H1 (cell line): ENCODE data around the gene MS4A7. TPM values are rescaled to one million over a fixed set of nuclear protein-coding genes. Genes with fewer than 3 reads are reported as not detected.

Experiments used
- HDAC2 ChIP-seq, 2 experiments: fragments of 300-600 bp in 1 of 2; sonication (generic) in 1 of 2; IDR thresholded peaks; 2 replicates each; pipeline ENCODE4 v1.6.1; 2011 to 2012; ENCODE audit warnings: low read depth in 2 of 2, low read length in 2 of 2, mild to moderate bottlenecking in 2 of 2, moderate library complexity in 2 of 2, borderline replicate concordance in 1 of 2, inconsistent platforms in 1 of 2
- JUND ChIP-seq: IDR thresholded peaks from 2 replicates; pipeline ENCODE4 v1.6.1; 2011; ENCODE audit warnings: mild to moderate bottlenecking, improper control_type of control experiment, low read length
- KDM5A ChIP-seq: fragments of 200-600 bp; IDR thresholded peaks from 2 replicates; pipeline ENCODE4 v1.7.1; 2012; ENCODE audit warnings: mild to moderate bottlenecking, low read length, inconsistent platforms, mixed read lengths
- NANOG ChIP-seq: IDR thresholded peaks from 2 replicates; pipeline ENCODE4 v1.6.1; 2011; ENCODE audit warnings: low read length, low read depth, mild to moderate bottlenecking, inconsistent platforms; ENCODE audit not compliant: insufficient read depth, poor library complexity, severe bottlenecking
- RXRA ChIP-seq: IDR thresholded peaks from 2 replicates; pipeline ENCODE4 v1.6.1; 2011; ENCODE audit warnings: low read depth, mild to moderate bottlenecking, low read length, moderate library complexity; ENCODE audit not compliant: insufficient read depth
- polyA plus RNA-seq, 7 experiments: library from polyadenylated mRNA; depleted of rRNA in 3 of 7; stranded (reverse) in 5 of 7; unstranded in 2 of 7; fragments of >200 nt in 5 of 7; fragments of 200-250 nt in 2 of 7; gene quantifications; 1 replicate in 5 of 7; 2 replicates in 1 of 7; 4 replicates in 1 of 7; pipeline versions ENCODE4 v1.2.1 to v1.2.3, GENCODE V29; 2011 to 2013; ENCODE audit warnings: missing spikeins in 2 of 7, mixed read lengths in 2 of 7
- total RNA-seq: library from RNA; stranded (reverse); fragmentation: NEBNext Ultra II Directional; extraction: Animal tissue kit (Norgen Biotek cat#: 25700); gene quantifications from 2 replicates; pipeline ENCODE4 v1.2.1, GENCODE V29; 2021
- TF ChIP-seq, protein P1 (sequence below): fragments of 300-600 bp; sonication (generic); IDR thresholded peaks from 2 replicates; pipeline ENCODE4 v1.7.1; 2012; ENCODE audit warnings: low read length, moderate library complexity, mild to moderate bottlenecking, inconsistent platforms; ENCODE audit not compliant: insufficient replicate concordance
- TF ChIP-seq, protein P2 (sequence below): IDR thresholded peaks from 2 replicates; pipeline ENCODE4 v1.6.1; 2011; ENCODE audit warnings: low read depth, mild to moderate bottlenecking, low read length; ENCODE audit not compliant: insufficient read depth
- TF ChIP-seq, protein P3 (sequence below), 3 experiments: IDR thresholded peaks; 1 replicate in 2 of 3; 2 replicates in 1 of 3; pipeline versions ENCODE4 v1.5.1 to v1.6.1; 2011; ENCODE audit warnings: low read length in 3 of 3, mild to moderate bottlenecking in 3 of 3, inconsistent platforms in 2 of 3, low read depth in 1 of 3, moderate library complexity in 1 of 3; ENCODE audit not compliant: insufficient read depth in 1 of 3; ENCODE audit errors: control extremely low read depth in 1 of 3

MS4A7 gene
- total and polyA plus RNA-seq, 2 of the 8 experiments (the other 6 are each of a cell fraction or from before 2014, with no cell fraction given): not detected

DNA sequence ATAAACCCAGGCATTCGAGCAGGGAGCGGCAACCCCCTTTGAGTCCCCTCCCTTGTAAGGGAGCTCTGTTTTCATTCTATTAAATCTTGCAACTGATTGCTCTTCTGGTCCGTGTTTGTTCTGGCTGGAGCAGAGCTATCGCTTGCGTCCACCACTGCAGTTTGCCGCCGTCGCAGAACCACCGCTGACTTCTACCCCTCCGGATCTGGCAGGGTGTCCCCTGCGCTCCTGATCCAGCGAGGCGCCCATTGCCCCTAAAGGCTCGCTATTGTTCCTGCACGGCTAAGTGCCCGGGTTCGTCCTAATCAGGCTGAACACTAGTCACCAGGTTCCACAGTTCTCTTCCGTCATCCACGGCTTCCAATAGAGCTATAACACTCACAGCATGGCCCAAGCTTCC is 10.4 kb upstream of the MS4A7 start (continued):
- TF ChIP-seq, protein P1, sequence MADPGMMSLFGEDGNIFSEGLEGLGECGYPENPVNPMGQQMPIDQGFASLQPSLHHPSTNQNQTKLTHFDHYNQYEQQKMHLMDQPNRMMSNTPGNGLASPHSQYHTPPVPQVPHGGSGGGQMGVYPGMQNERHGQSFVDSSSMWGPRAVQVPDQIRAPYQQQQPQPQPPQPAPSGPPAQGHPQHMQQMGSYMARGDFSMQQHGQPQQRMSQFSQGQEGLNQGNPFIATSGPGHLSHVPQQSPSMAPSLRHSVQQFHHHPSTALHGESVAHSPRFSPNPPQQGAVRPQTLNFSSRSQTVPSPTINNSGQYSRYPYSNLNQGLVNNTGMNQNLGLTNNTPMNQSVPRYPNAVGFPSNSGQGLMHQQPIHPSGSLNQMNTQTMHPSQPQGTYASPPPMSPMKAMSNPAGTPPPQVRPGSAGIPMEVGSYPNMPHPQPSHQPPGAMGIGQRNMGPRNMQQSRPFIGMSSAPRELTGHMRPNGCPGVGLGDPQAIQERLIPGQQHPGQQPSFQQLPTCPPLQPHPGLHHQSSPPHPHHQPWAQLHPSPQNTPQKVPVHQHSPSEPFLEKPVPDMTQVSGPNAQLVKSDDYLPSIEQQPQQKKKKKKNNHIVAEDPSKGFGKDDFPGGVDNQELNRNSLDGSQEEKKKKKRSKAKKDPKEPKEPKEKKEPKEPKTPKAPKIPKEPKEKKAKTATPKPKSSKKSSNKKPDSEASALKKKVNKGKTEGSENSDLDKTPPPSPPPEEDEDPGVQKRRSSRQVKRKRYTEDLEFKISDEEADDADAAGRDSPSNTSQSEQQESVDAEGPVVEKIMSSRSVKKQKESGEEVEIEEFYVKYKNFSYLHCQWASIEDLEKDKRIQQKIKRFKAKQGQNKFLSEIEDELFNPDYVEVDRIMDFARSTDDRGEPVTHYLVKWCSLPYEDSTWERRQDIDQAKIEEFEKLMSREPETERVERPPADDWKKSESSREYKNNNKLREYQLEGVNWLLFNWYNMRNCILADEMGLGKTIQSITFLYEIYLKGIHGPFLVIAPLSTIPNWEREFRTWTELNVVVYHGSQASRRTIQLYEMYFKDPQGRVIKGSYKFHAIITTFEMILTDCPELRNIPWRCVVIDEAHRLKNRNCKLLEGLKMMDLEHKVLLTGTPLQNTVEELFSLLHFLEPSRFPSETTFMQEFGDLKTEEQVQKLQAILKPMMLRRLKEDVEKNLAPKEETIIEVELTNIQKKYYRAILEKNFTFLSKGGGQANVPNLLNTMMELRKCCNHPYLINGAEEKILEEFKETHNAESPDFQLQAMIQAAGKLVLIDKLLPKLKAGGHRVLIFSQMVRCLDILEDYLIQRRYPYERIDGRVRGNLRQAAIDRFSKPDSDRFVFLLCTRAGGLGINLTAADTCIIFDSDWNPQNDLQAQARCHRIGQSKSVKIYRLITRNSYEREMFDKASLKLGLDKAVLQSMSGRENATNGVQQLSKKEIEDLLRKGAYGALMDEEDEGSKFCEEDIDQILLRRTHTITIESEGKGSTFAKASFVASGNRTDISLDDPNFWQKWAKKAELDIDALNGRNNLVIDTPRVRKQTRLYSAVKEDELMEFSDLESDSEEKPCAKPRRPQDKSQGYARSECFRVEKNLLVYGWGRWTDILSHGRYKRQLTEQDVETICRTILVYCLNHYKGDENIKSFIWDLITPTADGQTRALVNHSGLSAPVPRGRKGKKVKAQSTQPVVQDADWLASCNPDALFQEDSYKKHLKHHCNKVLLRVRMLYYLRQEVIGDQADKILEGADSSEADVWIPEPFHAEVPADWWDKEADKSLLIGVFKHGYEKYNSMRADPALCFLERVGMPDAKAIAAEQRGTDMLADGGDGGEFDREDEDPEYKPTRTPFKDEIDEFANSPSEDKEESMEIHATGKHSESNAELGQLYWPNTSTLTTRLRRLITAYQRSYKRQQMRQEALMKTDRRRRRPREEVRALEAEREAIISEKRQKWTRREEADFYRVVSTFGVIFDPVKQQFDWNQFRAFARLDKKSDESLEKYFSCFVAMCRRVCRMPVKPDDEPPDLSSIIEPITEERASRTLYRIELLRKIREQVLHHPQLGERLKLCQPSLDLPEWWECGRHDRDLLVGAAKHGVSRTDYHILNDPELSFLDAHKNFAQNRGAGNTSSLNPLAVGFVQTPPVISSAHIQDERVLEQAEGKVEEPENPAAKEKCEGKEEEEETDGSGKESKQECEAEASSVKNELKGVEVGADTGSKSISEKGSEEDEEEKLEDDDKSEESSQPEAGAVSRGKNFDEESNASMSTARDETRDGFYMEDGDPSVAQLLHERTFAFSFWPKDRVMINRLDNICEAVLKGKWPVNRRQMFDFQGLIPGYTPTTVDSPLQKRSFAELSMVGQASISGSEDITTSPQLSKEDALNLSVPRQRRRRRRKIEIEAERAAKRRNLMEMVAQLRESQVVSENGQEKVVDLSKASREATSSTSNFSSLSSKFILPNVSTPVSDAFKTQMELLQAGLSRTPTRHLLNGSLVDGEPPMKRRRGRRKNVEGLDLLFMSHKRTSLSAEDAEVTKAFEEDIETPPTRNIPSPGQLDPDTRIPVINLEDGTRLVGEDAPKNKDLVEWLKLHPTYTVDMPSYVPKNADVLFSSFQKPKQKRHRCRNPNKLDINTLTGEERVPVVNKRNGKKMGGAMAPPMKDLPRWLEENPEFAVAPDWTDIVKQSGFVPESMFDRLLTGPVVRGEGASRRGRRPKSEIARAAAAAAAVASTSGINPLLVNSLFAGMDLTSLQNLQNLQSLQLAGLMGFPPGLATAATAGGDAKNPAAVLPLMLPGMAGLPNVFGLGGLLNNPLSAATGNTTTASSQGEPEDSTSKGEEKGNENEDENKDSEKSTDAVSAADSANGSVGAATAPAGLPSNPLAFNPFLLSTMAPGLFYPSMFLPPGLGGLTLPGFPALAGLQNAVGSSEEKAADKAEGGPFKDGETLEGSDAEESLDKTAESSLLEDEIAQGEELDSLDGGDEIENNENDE: no peak
- TF ChIP-seq HDAC2 (IDR thresholded peaks at IDR 0.05; ENCODE audit: borderline replicate concordance in 1 of 2, low read depth in 2 of 2, low read length in 2 of 2) (no peak), KDM5A (no peak), NANOG (no peak), JUND (no peak), RXRA (no peak)
- TF ChIP-seq, protein P2, sequence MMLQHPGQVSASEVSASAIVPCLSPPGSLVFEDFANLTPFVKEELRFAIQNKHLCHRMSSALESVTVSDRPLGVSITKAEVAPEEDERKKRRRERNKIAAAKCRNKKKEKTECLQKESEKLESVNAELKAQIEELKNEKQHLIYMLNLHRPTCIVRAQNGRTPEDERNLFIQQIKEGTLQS: no peak
- TF ChIP-seq, protein P3, sequence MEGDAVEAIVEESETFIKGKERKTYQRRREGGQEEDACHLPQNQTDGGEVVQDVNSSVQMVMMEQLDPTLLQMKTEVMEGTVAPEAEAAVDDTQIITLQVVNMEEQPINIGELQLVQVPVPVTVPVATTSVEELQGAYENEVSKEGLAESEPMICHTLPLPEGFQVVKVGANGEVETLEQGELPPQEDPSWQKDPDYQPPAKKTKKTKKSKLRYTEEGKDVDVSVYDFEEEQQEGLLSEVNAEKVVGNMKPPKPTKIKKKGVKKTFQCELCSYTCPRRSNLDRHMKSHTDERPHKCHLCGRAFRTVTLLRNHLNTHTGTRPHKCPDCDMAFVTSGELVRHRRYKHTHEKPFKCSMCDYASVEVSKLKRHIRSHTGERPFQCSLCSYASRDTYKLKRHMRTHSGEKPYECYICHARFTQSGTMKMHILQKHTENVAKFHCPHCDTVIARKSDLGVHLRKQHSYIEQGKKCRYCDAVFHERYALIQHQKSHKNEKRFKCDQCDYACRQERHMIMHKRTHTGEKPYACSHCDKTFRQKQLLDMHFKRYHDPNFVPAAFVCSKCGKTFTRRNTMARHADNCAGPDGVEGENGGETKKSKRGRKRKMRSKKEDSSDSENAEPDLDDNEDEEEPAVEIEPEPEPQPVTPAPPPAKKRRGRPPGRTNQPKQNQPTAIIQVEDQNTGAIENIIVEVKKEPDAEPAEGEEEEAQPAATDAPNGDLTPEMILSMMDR (IDR thresholded peaks at IDR 0.05; ENCODE audit: control extremely low read depth in 1 of 3, insufficient read depth in 1 of 3, low read depth in 1 of 3, low read length in 3 of 3): no peak
